ENCODE measurements around the gene FAU. TPM values are rescaled to one million over a fixed set of nuclear protein-coding genes. Genes with fewer than 3 reads are reported as not detected.

Gene FAU
- total RNA-seq, 4 donors from 2014 or later = 524 to 2,189 (median 600) TPM

- WGBS, 2 donors = 71 to 81% methylated on average over 4 of the region's 4 CpGs
- H3K4me1 ChIP-seq = no peaks in the 10 kb centered on the region
- intact Hi-C loops (cut with DNase I) = no loop called here
- no peaks in the 10 kb centered on the region for H3K36me3 ChIP-seq
- no peak for DNase-seq
- H3K4me3 ChIP-seq (replicated peaks in 1 of 3) = no peak overlapping the region
- no peak overlapping the region for H3K27ac ChIP-seq
- H3K27me3 ChIP-seq = no peaks in the 10 kb centered on the region
- TF ChIP-seq CTCF (IDR thresholded peaks at IDR 0.05) (no peak), POLR2A (IDR thresholded peaks at IDR 0.05) (no peak)
- no peaks in the 10 kb centered on the region for H3K9me3 ChIP-seq
Measured at GRCh38 chr11:65077451-65077850, 44.5 kb downstream of the FAU start.

GRCh38 chr11:65072631-65072966 lies 49.3 kb downstream of the FAU start:
- intact Hi-C loops (cut with DNase I) = no loop called here
- H3K27ac ChIP-seq = no peak overlapping the region
- WGBS, 2 donors = 52 to 77% methylated on average over 1 of the region's 1 CpG
- no peaks in the 10 kb centered on the region for H3K9me3 ChIP-seq
- H3K4me3 ChIP-seq (replicated peaks in 1 of 3) = no peak overlapping the region
- TF ChIP-seq CTCF (IDR thresholded peaks at IDR 0.05) = no peak
- TF ChIP-seq POLR2A (IDR thresholded peaks at IDR 0.05) = no peak
- no peaks in the 10 kb centered on the region for H3K4me1 ChIP-seq
- no peak for DNase-seq
- no peaks in the 10 kb centered on the region for H3K36me3 ChIP-seq
- H3K27me3 ChIP-seq = no peaks in the 10 kb centered on the region

GRCh38 chr11:65071907-65072630 lies 49.9 kb downstream of the FAU start:
- no peak for TF ChIP-seq CTCF (IDR thresholded peaks at IDR 0.05)
- Histone ChIP-seq H3K36me3 (no peaks in the 10 kb centered on the region), H3K27me3 (no peaks in the 10 kb centered on the region), H3K4me1 (no peaks in the 10 kb centered on the region), H3K4me3 (replicated peaks in 1 of 3) (no peak overlapping the region), H3K9me3 (no peaks in the 10 kb centered on the region), H3K27ac (no peak overlapping the region)
- 49 to 65% methylated on average over 4 of the region's 4 CpGs for WGBS, 2 donors
- intact Hi-C loops (cut with DNase I) = no loop called here
- DNase-seq = no peak

Small RNA genes lying within 50 kb of the gene (microRNA-seq; reads per million reads assigned to microRNA genes)
- gene MIR6751 = 1.1 reads per million

Small RNA genes lying within 50 kb of the gene (small RNA-seq; reads per million reads assigned to genes)
- not detected for gene HIGD1AP10
- not detected for gene PDCL2P2
- not detected for gene RNU2-23P

Other genes with a start within 250 kb of the FAU start
- 10 to 100 TPM; 53.5 to 90.7 (median 67.4) TPM for gene EHD1, start 243.5 kb downstream of the FAU start, total RNA-seq
- gene ATG2A, start 204.9 kb downstream of the FAU start, total RNA-seq = 10 to 100 TPM; 19.5 to 43.1 (median 36.7) TPM
- 10 to 100 TPM; 14.8 to 30.1 (median 21.7) TPM for gene PPP2R5B, start 197.4 kb downstream of the FAU start, total RNA-seq
- gene GPHA2, start 186.2 kb downstream of the FAU start, total RNA-seq = under 1 TPM in 1 of 4 donors, not detected in 3; 0.94 TPM
- gene MAJIN, start 150.0 kb downstream of the FAU start, total RNA-seq = under 1 TPM in 1 of 4 donors, not detected in 3; 0.27 TPM
- gene BATF2, start 125.2 kb downstream of the FAU start, total RNA-seq = 1 to 10 TPM; 1.2 to 9.1 (median 2.3) TPM
- 100 to 1,000 TPM in 3 of 4 donors, 10 to 100 TPM in 1; 76.6 to 166 (median 119) TPM for gene ARL2, start 108.0 kb downstream of the FAU start, total RNA-seq
- gene SNX15, start 94.7 kb downstream of the FAU start, total RNA-seq = 10 to 100 TPM; 11.6 to 36.4 (median 19.2) TPM
- 10 to 100 TPM in 1 of 4 donors, 1 to 10 TPM in 3; 2.1 to 13.1 (median 6.0) TPM for gene SAC3D1, start 80.9 kb downstream of the FAU start, total RNA-seq
- 10 to 100 TPM in 1 of 4 donors, 1 to 10 TPM in 3; 5.6 to 21.5 (median 6.8) TPM for gene NAALADL1, start 63.6 kb downstream of the FAU start, total RNA-seq
- 1 to 10 TPM in 1 of 4 donors, under 1 TPM in 2, not detected in 1; 0.71 to 1.8 (median 0.81) TPM for gene CDCA5, start 38.1 kb downstream of the FAU start, total RNA-seq
- gene ZFPL1, start 37.9 kb downstream of the FAU start, total RNA-seq = 10 to 100 TPM; 28.3 to 74.4 (median 49.3) TPM
- gene VPS51, start 25.9 kb downstream of the FAU start, total RNA-seq = 100 to 1,000 TPM; 222 to 608 (median 469) TPM
- 10 to 100 TPM; 20.0 to 99.4 (median 53.5) TPM for gene TM7SF2, start 10.3 kb downstream of the FAU start, total RNA-seq
- 10 to 100 TPM; 17.3 to 38.5 (median 25.9) TPM for gene ZNHIT2, start 4.4 kb downstream of the FAU start, total RNA-seq
- gene MRPL49, start 187 bp upstream of the FAU start, total RNA-seq = 100 to 1,000 TPM in 2 of 4 donors, 10 to 100 TPM in 2; 70.9 to 112 (median 91.6) TPM
- gene SYVN1, start 12.4 kb upstream of the FAU start, total RNA-seq = 100 to 1,000 TPM in 1 of 4 donors, 10 to 100 TPM in 3; 28.8 to 103 (median 69.7) TPM
- gene SPDYC, start 48.1 kb upstream of the FAU start, total RNA-seq = not detected
- 100 to 1,000 TPM; 265 to 519 (median 340) TPM for gene CAPN1, start 59.8 kb upstream of the FAU start, total RNA-seq
- 10 to 100 TPM in 2 of 4 donors, 1 to 10 TPM in 2; 7.6 to 11.3 (median 10.4) TPM for gene POLA2, start 139.8 kb upstream of the FAU start, total RNA-seq
- 10 to 100 TPM; 20.6 to 35.7 (median 25.2) TPM for gene CDC42EP2, start 192.7 kb upstream of the FAU start, total RNA-seq
- gene DPF2, start 211.7 kb upstream of the FAU start, total RNA-seq = 10 to 100 TPM; 45.0 to 52.7 (median 48.0) TPM
- gene TIGD3, start 232.6 kb upstream of the FAU start, total RNA-seq = under 1 TPM in 1 of 4 donors, not detected in 3; 0.34 TPM

All from thyroid gland (tissue), 4 donors.